Mucosa of rectum (tissue), 2 donors: ENCODE data around the gene CD160.

Source experiments
- H3K27ac ChIP-seq, 2 donors: one replicate each; pipeline ENCODE4 v1.7.0; 2013; ENCODE audit warnings: inconsistent platforms in 2 of 2, low read depth in 2 of 2, low read length in 2 of 2
- H3K27me3 ChIP-seq, 2 donors: one replicate each; pipeline ENCODE4 v1.7.0; 2013; ENCODE audit warnings: low read length in 2 of 2; ENCODE audit not compliant: control insufficient read depth in 2 of 2, insufficient read depth in 2 of 2
- H3K36me3 ChIP-seq, 2 donors: one replicate each; pipeline ENCODE4 v1.7.0; 2013; ENCODE audit warnings: low read length in 2 of 2; ENCODE audit not compliant: control insufficient read depth in 2 of 2, insufficient read depth in 2 of 2
- H3K4me1 ChIP-seq, 2 donors: one replicate each; pipeline ENCODE4 v1.7.0; 2013; ENCODE audit warnings: low read length in 2 of 2, mild to moderate bottlenecking in 1 of 2; ENCODE audit not compliant: control insufficient read depth in 2 of 2, insufficient read depth in 2 of 2
- H3K4me3 ChIP-seq, 2 donors: one replicate each; pipeline ENCODE4 v1.7.0; 2013; ENCODE audit warnings: low read length in 2 of 2
- H3K9ac ChIP-seq, 2 donors: one replicate each; pipeline ENCODE4 v1.7.0; 2013; ENCODE audit warnings: low read length in 2 of 2, low read depth in 1 of 2, mild to moderate bottlenecking in 1 of 2
- H3K9me3 ChIP-seq, 2 donors: one replicate each; pipeline ENCODE4 v1.7.0; 2013; ENCODE audit warnings: low read length in 2 of 2; ENCODE audit not compliant: control insufficient read depth in 2 of 2
- donor health status: healthy.
- donor health status: Normal muscosa, but diverticular disease.

Gene CD160

GRCh38 chr1:145692785-145693443 is 26.4 kb upstream of the CD160 start:
- Histone ChIP-seq H3K9me3 (no peaks in the 10 kb centered on the region), H3K4me3 (no peak overlapping the region), H3K27ac (no peak overlapping the region), H3K27me3 (no peaks in the 10 kb centered on the region), H3K9ac (no peak overlapping the region), H3K4me1 (peaks cover 0 to 6% of the 10 kb centered on the region in 2 donors), H3K36me3 (no peaks in the 10 kb centered on the region)

GRCh38 chr1:145695821-145696629 is 23.3 kb upstream of the CD160 start:
- Histone ChIP-seq H3K9ac (no peak overlapping the region), H3K9me3 (no peaks in the 10 kb centered on the region), H3K27ac (no peak overlapping the region), H3K4me1 (peaks cover 0 to 2% of the 10 kb centered on the region in 2 donors), H3K4me3 (no peak overlapping the region), H3K27me3 (no peaks in the 10 kb centered on the region), H3K36me3 (no peaks in the 10 kb centered on the region)

- Histone ChIP-seq H3K36me3 (no peaks in the 10 kb centered on the region), H3K27me3 (no peaks in the 10 kb centered on the region), H3K9ac (no peak overlapping the region), H3K27ac (no peak overlapping the region), H3K4me1 (no peaks in the 10 kb centered on the region), H3K9me3 (no peaks in the 10 kb centered on the region), H3K4me3 (no peak overlapping the region)
These were observed 22.7 kb upstream of the CD160 start for GRCh38 chr1:145696630-145696960.

- Histone ChIP-seq H3K27me3 (no peaks in the 10 kb centered on the region), H3K9ac (no peak overlapping the region), H3K4me3 (no peak overlapping the region), H3K4me1 (no peaks in the 10 kb centered on the region), H3K36me3 (no peaks in the 10 kb centered on the region), H3K9me3 (no peaks in the 10 kb centered on the region), H3K27ac (no peak overlapping the region)
These were observed 17.9 kb upstream of the CD160 start for GRCh38 chr1:145701306-145701862.

- H3K36me3 ChIP-seq: no peaks in the 10 kb centered on the region
- no peaks in the 10 kb centered on the region for H3K9me3 ChIP-seq
- no peak overlapping the region for H3K9ac ChIP-seq
- H3K27me3 ChIP-seq: no peaks in the 10 kb centered on the region
- peaks cover 0 to 4% of the 10 kb centered on the region in 2 donors for H3K4me1 ChIP-seq
- H3K4me3 ChIP-seq: no peak overlapping the region
- no peak overlapping the region for H3K27ac ChIP-seq
These were observed 17.2 kb upstream of the CD160 start for GRCh38 chr1:145702052-145702451.

GRCh38 chr1:145702826-145703225 is 16.5 kb upstream of the CD160 start:
- Histone ChIP-seq H3K4me3 (no peak overlapping the region), H3K9ac (no peak overlapping the region), H3K27ac (no peak overlapping the region), H3K9me3 (no peaks in the 10 kb centered on the region), H3K4me1 (peaks cover 0 to 10% of the 10 kb centered on the region in 2 donors), H3K27me3 (no peaks in the 10 kb centered on the region), H3K36me3 (no peaks in the 10 kb centered on the region)

- Histone ChIP-seq H3K9me3 (no peaks in the 10 kb centered on the region), H3K36me3 (no peaks in the 10 kb centered on the region), H3K4me3 (no peak overlapping the region), H3K27me3 (no peaks in the 10 kb centered on the region), H3K27ac (no peak overlapping the region), H3K4me1 (peaks cover 0 to 14% of the 10 kb centered on the region in 2 donors), H3K9ac (no peak overlapping the region)
These were observed 13.7 kb upstream of the CD160 start for GRCh38 chr1:145705622-145706021.

GRCh38 chr1:145706086-145706664 is 13.1 kb upstream of the CD160 start:
- Histone ChIP-seq H3K36me3 (no peaks in the 10 kb centered on the region), H3K9ac (no peak overlapping the region), H3K4me1 (peaks cover 0 to 14% of the 10 kb centered on the region in 2 donors), H3K27ac (no peak overlapping the region), H3K4me3 (no peak overlapping the region), H3K9me3 (no peaks in the 10 kb centered on the region), H3K27me3 (no peaks in the 10 kb centered on the region)

- no peaks in the 10 kb centered on the region for H3K27me3 ChIP-seq
- H3K36me3 ChIP-seq: no peaks in the 10 kb centered on the region
- H3K4me3 ChIP-seq: no peak within 1 kb of the TSS
- no peak within 1 kb of the TSS for H3K9ac ChIP-seq
- no peak within 1 kb of the TSS for H3K27ac ChIP-seq
- H3K4me1 ChIP-seq: peaks cover 0 to 14% of the 10 kb centered on the region in 2 donors
- H3K9me3 ChIP-seq: no peaks in the 10 kb centered on the region
These were observed 12.0 kb upstream of the CD160 start, which contains the start of gene PDZK1 for GRCh38 chr1:145707183-145707867. PDZK1 (minus strand) TSS chr1:145707368; CDS start chr1:145688021, 19,347 bp downstream.
